D341Med (cell line): ENCODE measurements around the gene FGF3.

Experiments
- DNase-seq: peaks from one replicate; pipeline ENCODE4 v3.0.0; 2012; ENCODE audit warnings: low spot score

The FGF3 gene

DNA sequence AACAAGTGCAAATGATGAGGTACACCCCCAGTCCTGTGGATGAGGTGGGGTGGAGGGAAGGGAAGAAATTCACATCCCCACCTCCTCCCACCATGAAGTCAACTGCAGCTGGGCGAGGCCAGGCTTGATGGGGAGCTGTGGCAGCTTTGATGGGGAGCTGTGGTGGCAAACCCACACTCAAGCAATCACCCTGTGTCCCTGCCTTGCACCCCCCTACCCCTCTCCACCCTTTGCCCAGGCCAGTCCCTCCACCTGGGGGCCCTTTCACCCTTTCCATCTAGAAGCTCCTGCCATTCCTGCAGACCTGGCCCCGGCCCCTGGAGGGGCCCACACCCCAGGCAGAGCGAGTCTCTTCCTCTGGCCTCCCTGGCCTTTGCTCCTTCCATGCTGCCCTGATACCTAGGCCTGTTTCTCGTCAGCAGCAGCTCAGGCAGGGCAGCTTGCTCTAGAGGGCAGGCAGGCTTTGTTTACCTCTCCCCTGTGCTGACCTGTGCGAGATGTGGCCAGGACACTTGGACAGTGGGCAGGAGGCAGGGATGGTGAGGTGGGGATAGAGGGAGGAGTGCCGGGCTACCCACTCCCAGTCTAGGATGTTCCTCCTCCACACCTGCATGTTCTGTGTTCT is 4.5 kb upstream of the FGF3 start:
- DNase-seq, result no peak

DNA sequence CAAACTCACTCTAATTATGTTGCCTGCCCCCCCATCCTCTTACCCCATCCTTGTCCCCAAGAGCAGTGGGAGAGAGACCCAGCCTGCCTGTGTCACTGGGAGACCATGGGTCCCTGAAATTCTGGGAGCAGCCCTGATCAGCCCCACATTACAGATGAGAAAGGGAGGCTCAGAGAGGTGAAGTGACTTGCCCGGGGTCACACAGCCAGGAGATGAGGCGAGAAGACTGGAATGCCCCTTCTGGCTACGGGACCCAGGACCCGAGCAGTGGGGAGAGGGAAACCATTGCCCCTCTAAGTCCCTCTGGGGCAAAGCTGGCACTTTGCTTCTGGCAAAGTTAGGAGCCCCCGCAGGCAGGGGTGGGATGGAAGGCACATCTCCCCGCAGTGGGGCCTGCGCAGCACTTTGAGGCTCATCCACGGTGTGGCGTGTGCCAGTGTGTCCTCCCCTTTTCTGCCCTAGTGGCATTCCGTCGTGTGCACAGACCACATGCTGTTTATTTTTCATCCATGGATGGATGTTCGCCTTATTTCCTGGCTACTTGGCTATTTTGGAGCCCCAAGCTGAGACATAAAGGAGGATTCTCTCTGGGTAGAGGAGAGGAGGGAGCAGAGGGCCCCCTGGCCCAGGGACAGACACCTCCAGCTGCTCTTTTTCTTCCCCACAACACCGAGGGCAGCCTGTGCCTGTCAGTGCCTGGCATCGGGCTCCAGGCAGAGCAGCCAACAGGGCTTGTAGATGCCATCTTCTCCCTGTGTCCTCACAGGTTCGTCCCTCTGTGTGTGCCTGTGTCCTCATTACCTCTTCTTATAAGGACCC is 3.7 kb upstream of the FGF3 start:
- no peak for DNase-seq

- no peak for DNase-seq
Measured at GRCh38 chr11:69821511-69822040, 2.4 kb upstream of the FGF3 start.

DNA sequence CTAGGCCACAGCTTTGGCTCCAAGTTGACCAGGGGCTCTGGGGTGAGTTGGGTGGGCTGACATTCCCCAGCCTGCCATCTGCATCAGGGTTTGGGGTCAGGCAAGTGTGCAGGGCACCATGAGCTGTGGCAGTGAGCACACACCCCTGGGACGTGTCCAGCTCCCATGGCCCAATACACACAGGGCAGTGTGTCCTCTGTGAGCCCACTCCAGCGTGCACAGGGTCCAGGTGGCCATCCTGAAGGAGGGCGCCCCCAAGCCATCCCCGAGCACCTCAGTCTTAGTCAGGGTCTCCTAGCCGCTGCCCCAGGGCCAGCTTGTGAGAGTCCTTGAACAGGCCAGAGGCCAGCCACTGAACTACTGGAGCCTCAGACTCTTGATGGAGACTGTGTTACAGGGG is 1.2 kb upstream of the FGF3 start:
- no peak for DNase-seq

- no peak for DNase-seq
Measured at GRCh38 chr11:69819541-69820070, 390 bp upstream of the FGF3 start.

DNA sequence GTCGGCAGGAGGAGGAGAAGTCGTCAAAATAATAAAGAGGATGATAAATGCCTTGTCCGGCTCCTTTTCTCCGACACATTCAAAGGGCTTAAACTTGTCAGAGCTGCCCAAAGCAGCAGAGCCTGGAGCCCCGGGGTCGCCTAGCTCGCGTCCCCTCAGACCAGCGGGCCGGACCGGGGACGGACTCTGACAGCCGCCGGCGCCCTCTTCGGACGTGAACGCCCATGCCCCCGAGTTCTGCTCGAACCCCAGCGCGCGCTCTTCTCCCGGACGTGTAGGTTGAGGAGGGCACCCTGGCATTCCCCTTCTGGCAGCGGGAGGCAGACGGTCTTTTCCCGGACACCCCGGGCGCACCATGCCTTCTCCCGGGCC is 999 bp downstream of the FGF3 start:
- DNase-seq, result no peak

DNA sequence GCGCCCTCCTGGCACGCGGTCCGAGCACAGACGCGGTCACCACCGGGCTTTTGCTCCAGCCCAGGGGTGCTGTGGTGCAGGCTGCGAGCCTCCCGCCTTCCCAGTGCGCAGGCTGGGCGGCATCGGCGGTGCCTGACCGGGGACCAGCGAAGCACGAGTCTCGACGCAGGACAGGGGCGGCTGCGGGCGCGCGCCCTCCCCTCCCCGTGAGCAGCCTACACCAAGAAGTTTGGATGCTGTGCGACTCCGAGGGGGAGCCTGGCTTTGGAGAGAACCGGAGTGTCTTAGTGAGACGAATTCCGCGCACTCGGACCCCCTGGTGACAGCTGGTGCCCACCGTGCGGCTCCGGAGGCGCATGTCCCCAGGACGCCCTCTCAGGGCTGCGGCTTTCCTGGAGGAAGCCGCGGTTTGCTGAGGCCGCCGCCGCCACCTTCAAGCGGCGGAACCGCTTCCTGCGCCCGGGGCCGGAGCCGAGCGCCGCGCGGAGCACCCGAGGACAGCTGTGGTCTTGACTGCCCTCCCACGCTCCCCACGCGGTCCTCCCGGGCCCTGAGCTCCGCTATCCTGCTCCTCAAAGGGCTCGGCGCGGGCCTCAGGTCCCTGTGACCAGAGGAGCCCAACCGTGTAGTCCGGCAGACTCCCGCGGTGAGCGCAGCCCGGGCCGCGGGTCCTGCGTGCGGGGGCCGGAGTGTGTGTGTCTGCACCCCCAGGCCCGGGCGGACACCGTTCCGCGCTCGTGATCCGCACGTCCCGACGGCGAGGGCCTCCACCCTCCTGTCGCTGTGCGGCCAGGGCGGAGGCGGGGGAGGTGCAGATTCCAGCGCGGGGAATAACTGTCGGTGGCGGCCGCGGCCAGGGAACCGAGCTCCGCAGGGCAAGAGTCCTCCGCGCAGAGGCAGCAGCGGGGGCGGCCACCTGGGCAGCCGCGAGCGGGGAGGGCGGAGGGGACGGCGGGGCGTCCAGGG is 1.7 kb downstream of the FGF3 start:
- no peak for DNase-seq

DNA sequence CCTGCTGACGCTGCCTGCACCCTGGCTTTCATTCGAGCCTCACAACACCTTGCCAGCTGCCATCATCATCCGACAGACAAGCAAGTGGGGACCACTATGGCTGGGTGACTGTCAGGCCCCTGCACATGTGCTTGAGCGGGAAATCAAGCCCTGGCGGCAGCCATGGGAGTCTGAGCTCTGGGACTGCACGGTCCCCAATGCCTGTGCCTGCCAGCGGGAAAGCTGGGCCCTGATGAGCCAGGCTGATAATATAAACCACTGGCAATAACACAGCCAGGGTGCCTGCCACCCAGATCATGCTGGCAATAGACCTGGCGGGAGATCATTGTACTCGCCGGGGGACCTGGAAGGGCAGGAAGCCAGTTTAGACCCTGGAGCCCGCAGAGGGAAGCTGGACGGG is 2.5 kb downstream of the FGF3 start:
- no peak for DNase-seq

- no peak for DNase-seq
Measured at GRCh38 chr11:69815973-69816372, 3.2 kb downstream of the FGF3 start.

DNA sequence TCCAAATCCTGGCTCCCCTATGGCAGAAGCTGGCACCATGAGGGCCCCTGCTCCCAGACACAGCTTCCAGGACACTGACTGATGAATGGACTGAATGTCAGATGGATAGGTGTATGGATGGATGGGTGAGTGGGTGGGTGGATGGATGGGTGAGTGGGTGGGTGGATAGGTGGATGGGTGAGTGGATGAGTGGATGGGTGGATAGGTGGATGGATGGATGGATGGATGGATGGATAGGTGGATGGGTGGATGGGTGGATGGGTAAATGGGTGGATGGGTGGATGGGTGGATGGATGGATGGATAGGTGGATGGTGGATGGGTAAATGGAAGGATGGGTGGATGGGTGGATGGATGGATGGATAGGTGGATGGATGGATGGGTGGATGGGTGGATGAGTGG is 4.3 kb downstream of the FGF3 start:
- DNase-seq, result no peak

DNA sequence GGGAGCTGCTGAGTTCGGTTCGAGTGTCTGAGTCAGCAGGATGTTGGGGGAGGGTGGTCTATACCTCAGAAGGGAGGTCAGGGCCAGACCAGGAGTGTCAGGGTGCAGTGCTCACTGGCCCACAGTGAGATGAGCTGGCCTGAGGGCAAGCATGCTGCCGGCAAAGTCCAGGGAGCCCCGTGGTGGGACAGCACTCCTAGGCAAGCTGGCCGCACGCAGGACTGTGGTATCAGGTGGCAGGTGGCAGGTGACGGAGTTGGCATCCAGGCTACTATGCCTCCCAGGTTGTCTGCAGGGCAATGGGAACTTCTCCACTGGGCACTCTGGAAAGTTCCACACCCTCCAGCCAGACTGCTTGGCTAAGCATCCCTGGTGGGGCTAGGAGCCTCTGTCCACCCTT is 4.8 kb downstream of the FGF3 start:
- no peak for DNase-seq

- no peak for DNase-seq
Measured at GRCh38 chr11:69813839-69814238, 5.4 kb downstream of the FGF3 start.

GRCh38 chr11:69812946-69813345 is 6.3 kb downstream of the FGF3 start:
- DNase-seq, result no peak

DNA sequence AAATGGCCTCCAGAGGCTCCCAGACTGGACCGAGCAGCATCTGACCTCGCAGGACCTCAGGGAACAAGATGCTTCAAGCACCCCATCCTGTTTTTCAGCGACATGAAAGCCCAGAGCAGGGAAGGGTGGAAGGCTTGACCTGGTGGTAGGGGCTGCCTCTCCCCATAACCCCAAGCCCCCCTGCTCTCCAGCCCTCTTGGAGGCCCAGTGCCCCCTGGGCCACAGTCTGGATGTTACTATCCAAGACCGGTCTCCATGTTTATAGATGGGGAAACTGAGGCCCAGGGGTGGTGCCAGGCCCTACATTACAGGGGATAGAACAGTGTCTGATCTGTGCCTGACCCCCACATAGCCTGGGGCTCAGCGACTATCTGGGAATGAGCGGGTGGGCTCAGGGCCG is 7.0 kb downstream of the FGF3 start:
- no peak for DNase-seq

- no peak for DNase-seq
Measured at GRCh38 chr11:69811431-69811830, 7.8 kb downstream of the FGF3 start.

GRCh38 chr11:69810289-69811118 is 8.7 kb downstream of the FGF3 start:
- DNase-seq, result no peak

DNA sequence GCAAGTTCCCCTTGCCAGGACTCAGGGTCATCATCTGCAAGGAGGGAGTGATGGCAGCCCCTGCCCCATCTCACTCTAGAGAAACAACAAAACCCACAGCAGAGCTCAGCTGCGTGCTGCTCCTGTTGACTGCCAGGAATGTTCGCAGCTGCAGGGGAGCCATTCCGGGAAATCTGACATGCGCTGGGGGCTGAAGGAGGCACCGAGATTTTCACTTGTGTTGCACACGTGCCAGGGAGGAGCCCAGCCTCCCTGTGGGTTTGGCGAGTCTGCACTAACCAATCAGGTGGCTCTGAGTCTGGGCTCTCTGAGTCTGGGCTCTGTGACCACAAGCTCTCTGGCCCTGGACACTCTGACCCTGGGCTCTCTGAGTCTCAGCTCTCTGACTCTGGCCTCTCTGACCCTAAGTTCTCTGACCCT is 10.5 kb downstream of the FGF3 start:
- no peak for DNase-seq

DNA sequence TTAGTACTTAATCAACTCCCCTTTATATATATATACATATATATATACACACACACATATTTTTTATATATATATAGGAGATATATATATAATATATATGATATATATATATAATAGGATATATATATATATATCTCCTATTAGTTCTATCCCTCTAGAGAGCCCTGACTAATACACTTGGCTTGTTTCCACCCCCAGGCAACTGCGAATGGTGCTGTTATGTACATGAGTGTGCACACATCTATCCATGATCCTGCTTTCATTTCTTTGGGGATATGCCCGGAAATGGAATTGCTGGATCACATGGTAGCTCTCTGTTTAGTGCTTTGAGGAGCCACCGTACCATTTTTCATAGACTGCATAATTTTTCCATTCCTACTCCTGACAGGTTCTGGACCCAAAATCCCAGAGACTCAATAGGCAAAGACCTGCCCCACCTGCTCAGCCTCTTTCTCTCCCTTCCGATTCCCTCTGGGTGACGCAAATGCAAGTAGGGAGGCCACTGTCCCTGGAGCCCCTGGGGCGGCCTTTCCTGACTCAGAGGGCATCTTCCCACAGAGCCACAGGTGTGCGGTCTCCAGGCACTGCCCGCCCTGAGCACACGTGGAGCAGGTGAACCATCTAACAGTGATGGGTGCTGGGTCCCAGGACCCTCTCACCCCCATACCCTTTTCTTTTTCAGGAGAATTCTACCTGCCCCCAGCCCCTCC is 12.0 kb downstream of the FGF3 start:
- no peak for DNase-seq

DNA sequence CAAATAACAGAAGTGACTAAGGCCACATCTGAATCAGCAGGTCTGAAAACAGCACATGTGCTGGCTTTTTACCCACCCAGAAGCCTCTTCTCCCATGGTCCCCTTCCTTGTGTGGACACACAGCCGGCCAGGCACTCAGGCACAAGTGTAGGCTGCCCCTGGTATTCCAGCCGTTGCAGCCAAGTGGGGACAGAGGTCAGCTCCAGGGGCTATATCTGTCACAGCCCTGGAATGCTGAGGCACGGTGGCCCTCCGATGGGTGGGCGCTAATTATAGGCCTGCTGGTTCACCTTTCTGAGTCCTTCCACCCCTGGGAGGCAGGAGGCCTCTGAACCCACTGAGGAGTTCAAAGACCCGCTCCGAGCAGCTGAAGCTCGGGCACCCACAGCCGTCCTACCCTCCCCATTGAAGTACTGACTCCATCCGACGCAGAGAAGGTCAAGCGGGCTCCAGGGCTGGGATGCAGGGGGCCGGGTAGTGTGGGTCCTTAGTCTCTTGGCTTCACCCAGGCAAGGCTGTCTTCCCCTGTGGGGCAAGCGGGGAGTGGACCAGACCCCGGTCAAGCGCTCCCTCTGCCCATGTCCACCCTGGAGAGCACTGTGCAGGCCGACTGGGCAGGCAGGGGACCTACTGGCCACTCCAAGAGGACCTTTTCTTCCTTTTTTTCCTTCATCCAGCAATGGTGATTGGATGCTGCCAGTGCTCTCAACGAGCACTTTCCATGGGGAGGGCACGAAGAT is 14.3 kb downstream of the FGF3 start:
- DNase-seq, result no peak
